Left colon (tissue), 2 donors: ENCODE results near the gene C2CD2. TPM values are rescaled to one million over a fixed set of nuclear protein-coding genes. Genes with fewer than 3 reads are reported as not detected.

Source experiments
- ATAC-seq: fragments of 200-7000 bp; cut with Tn5 transposase; one replicate; pipeline ENCODE4 v1.9.1; 2020; ENCODE audit warnings: mild to moderate bottlenecking, moderate library complexity
- DNase-seq, 2 donors: peaks; one replicate each; pipeline ENCODE4 v3.0.0-alpha.2; 2020
- intact Hi-C, 2 donors: fragments of 100-400 bp; cut with DNase I in 1 of 2; cut with micrococcal nuclease in 1 of 2; formaldehyde crosslinking; loops; one replicate each; pipeline versions ENCODE4 v1.11.2 to v1.14.0; 2022; cut with DNase I, micrococcal nuclease
- total RNA-seq, 2 donors: library from RNA; stranded (reverse); fragmentation: NEBNext Ultra II Directional; extraction: Animal tissue kit (Norgen Biotek cat#: 25700); gene quantifications; one replicate each; pipeline ENCODE4 v1.2.1, GENCODE V29; 2021
- donor health status: DM: no; HTN: no; CAD: no.
- donor health status: DM: yes; HTN: yes; CAD: no.

C2CD2 gene
- total RNA-seq, 2 donors from 2014 or later, result 13.5 to 17.7 TPM

- ATAC-seq (no peak), DNase-seq (no peak)
- intact Hi-C loops, result no loop called here
Observed at GRCh38 chr21:41977034-41977950, 23.5 kb upstream of the C2CD2 start.

GRCh38 chr21:41976611-41977010 lies 22.8 kb upstream of the C2CD2 start:
- DNase-seq, result no peak
- ATAC-seq, result no peak
- intact Hi-C loops, result no loop called here

GRCh38 chr21:41975391-41976272 lies 21.8 kb upstream of the C2CD2 start:
- ATAC-seq, result no peak
- intact Hi-C loops, result no loop called here
- no peak for DNase-seq

- DNase-seq, result no peak
- no peak for ATAC-seq
- intact Hi-C loops, result no loop called here
Observed at GRCh38 chr21:41974752-41975053, 20.9 kb upstream of the C2CD2 start.

GRCh38 chr21:41973861-41974751 lies 20.3 kb upstream of the C2CD2 start:
- intact Hi-C loops, result no loop called here
- no peak for DNase-seq
- peak; percentile 57 for ATAC-seq

- DNase-seq (peak; percentile 78 to 79), ATAC-seq (peak; percentile 98)
Observed at GRCh38 chr21:41973427-41973831, 19.6 kb upstream of the C2CD2 start.

GRCh38 chr21:41972511-41973205 lies 18.8 kb upstream of the C2CD2 start:
- no peak for ATAC-seq
- no peak for DNase-seq
- intact Hi-C loops, result no loop called here

More at GRCh38 chr21:41973427-41973831, 19.6 kb upstream of the C2CD2 start:
- intact Hi-C loops, result no loop called here

- ATAC-seq (no peak), DNase-seq (no peak)
- intact Hi-C loops, result no loop called here
Observed at GRCh38 chr21:41971891-41972290, 18.1 kb upstream of the C2CD2 start.

GRCh38 chr21:41970751-41971653 lies 17.2 kb upstream of the C2CD2 start:
- no peak for ATAC-seq
- no peak for DNase-seq
- intact Hi-C loops, result no loop called here

- DNase-seq (no peak), ATAC-seq (no peak)
- intact Hi-C loops, result no loop called here
Observed at GRCh38 chr21:41970106-41970391, 16.2 kb upstream of the C2CD2 start.

- intact Hi-C loops, result no loop called here
- ATAC-seq, result no peak
- DNase-seq, result no peak
Observed at GRCh38 chr21:41967708-41968107, 13.9 kb upstream of the C2CD2 start.

GRCh38 chr21:41966872-41967621 lies 13.2 kb upstream of the C2CD2 start:
- intact Hi-C loops, result no loop called here
- DNase-seq (no peak), ATAC-seq (no peak)

GRCh38 chr21:41966041-41966833 lies 12.4 kb upstream of the C2CD2 start:
- ATAC-seq (no peak), DNase-seq (no peak)
- intact Hi-C loops, result no loop called here

GRCh38 chr21:41965461-41966013 lies 11.7 kb upstream of the C2CD2 start:
- ATAC-seq, result no peak
- intact Hi-C loops, result no loop called here
- no peak for DNase-seq

GRCh38 chr21:41965045-41965444 lies 11.2 kb upstream of the C2CD2 start:
- DNase-seq (no peak), ATAC-seq (peak; percentile 56)
- intact Hi-C loops, result no loop called here

GRCh38 chr21:41964171-41964570 lies 10.4 kb upstream of the C2CD2 start:
- ATAC-seq (no peak), DNase-seq (no peak)
- intact Hi-C loops, result no loop called here
